Sigmoid colon (tissue), 7 donors: ENCODE results near the gene VIPR2. TPM values are rescaled to one million over a fixed set of nuclear protein-coding genes. Genes with fewer than 3 reads are reported as not detected.

Source experiments
- DNase-seq: peaks from one replicate; pipeline ENCODE4 v3.0.0-alpha.2; 2019
- H3K27ac ChIP-seq, 4 donors: fragments of 200-600 bp; sonication (generic); one replicate each; pipeline ENCODE4 v1.5.1; 2016 to 2019; ENCODE audit warnings: mild to moderate bottlenecking in 1 of 4
- H3K27me3 ChIP-seq, 3 donors: fragments of 200-600 bp; sonication (generic); one replicate each; pipeline ENCODE4 v1.5.1; 2019; ENCODE audit warnings: mild to moderate bottlenecking in 1 of 3
- H3K36me3 ChIP-seq, 4 donors: fragments of 200-600 bp; sonication (generic); one replicate each; pipeline ENCODE4 v1.5.1; 2016 to 2019
- H3K4me1 ChIP-seq, 4 donors: fragments of 200-600 bp; sonication (generic); one replicate each; pipeline ENCODE4 v1.5.1; 2017 to 2019
- H3K4me3 ChIP-seq, 4 donors: fragments of 200-600 bp; sonication (generic); one replicate each; pipeline ENCODE4 v1.5.1; 2017 to 2019; ENCODE audit warnings: mild to moderate bottlenecking in 2 of 4, moderate library complexity in 1 of 4
- H3K9me3 ChIP-seq, 4 donors: fragments of 200-600 bp in 3 of 4; sonication (generic) in 3 of 4; one replicate each; pipeline versions ENCODE4 v1.5.1 to v1.6.1; 2013 to 2019
- EP300 ChIP-seq, 4 donors: sonication (generic); formaldehyde crosslinking; IDR thresholded peaks; one replicate each; pipeline ENCODE4 v1.6.1; 2017; ENCODE audit warnings: antibody characterized with exemption in 4 of 4
- POLR2A ChIP-seq, 2 donors: fragments of 450-650 bp; IDR thresholded peaks; one replicate each; pipeline ENCODE4 v1.6.1; 2016; ENCODE audit warnings: antibody characterized with exemption in 2 of 2, mild to moderate bottlenecking in 2 of 2, moderate library complexity in 2 of 2
- POLR2AphosphoS5 ChIP-seq, 4 donors: sonication (generic); formaldehyde crosslinking; IDR thresholded peaks; one replicate each; pipeline ENCODE4 v1.6.1; 2017; ENCODE audit warnings: antibody characterized with exemption in 4 of 4
- WGBS, 2 donors: extraction: QIAGEN DNeasy Blood & Tissue Kit; methylation state at CpG; one replicate each; pipeline ENCODE4 v1.1.7; 2013; 5-methylcytosine and 5-hydroxymethylcytosine counted together
- intact Hi-C: fragments of 100-400 bp; cut with DNase I; formaldehyde crosslinking; loops from one replicate; pipeline ENCODE4 v1.15.1; 2023
- polyA plus RNA-seq, 3 donors: library from polyadenylated mRNA; stranded (reverse); fragments of 200-250 nt; gene quantifications; one replicate each; pipeline ENCODE4 v1.2.3, GENCODE V29; 2013
- total RNA-seq, 4 donors: library from RNA; depleted of rRNA; stranded (reverse); fragments of >200 nt; gene quantifications; one replicate each; pipeline ENCODE4 v1.1.0, GENCODE V29; 2016
- TF ChIP-seq, protein P1 (sequence below), 4 experiments: fragments of 450-650 bp in 3 of 4; fragments of 200-600 bp in 1 of 4; IDR thresholded peaks; one replicate each; pipeline ENCODE4 v1.5.1; 2016 to 2019; ENCODE audit warnings: antibody characterized with exemption in 4 of 4, mild to moderate bottlenecking in 3 of 4, moderate library complexity in 2 of 4
- donor health status: healthy with polysubstance abuse.
- donor health status: Bipolar disorder and iron deficiency.
- donor health status: healthy.

Gene VIPR2
- total and polyA plus RNA-seq, 7 donors, result 0.23 to 21.4 (median 11.7) TPM

DNA sequence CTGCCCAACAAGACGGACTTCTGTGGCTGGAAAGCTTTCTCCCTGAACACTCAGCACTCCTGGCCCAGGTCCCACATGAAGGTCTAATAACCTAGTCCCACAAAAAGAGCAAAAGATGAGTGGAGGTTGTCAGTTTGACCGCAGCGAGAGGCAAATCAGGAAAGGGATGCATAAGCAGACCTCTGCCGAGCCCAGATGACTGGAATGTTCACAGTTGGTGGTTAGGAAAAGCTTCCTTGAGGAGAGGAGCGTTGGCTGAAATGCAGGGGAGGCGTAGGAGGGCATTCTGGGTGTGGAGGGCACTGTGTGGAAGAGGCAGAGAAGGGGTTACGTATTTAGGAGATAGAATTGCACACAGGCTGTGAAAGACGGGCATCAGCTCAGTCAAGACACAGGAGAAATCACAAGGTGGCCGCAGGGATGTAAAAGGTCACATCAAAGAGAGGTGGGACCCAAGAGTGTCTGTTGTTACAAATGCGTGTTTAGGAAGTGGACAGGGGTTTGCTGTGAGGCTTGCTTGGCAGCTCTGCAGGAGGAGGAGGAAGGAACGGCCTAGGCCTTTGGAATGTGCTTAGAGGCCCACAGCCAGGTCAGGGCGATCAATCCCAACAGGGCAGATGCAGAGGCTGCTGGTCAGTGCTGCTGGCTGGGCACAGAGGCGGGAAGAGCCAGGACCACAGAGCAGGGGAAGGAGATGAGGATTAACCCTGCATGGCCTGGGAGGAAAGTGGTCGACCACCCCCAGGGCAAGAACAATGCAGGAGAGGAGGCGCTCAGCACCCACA, 133.5 kb downstream of the VIPR2 start:
- TF ChIP-seq, protein P1, sequence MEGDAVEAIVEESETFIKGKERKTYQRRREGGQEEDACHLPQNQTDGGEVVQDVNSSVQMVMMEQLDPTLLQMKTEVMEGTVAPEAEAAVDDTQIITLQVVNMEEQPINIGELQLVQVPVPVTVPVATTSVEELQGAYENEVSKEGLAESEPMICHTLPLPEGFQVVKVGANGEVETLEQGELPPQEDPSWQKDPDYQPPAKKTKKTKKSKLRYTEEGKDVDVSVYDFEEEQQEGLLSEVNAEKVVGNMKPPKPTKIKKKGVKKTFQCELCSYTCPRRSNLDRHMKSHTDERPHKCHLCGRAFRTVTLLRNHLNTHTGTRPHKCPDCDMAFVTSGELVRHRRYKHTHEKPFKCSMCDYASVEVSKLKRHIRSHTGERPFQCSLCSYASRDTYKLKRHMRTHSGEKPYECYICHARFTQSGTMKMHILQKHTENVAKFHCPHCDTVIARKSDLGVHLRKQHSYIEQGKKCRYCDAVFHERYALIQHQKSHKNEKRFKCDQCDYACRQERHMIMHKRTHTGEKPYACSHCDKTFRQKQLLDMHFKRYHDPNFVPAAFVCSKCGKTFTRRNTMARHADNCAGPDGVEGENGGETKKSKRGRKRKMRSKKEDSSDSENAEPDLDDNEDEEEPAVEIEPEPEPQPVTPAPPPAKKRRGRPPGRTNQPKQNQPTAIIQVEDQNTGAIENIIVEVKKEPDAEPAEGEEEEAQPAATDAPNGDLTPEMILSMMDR (IDR thresholded peaks at IDR 0.05), result no peak
- Histone ChIP-seq H3K36me3 (no peaks in the 10 kb centered on the region), H3K4me3 (no peak overlapping the region), H3K4me1 (peaks cover 0 to 52% (median 51%) of the 10 kb centered on the region in 4 donors), H3K9me3 (no peaks in the 10 kb centered on the region), H3K27me3 (no peaks in the 10 kb centered on the region), H3K27ac (peak overlapping the region in 3 of 4 donors; percentile 82 to 85 (median 85))
- 87 to 89% methylated on average over 15 of the region's 15 CpGs for WGBS, 2 donors
- intact Hi-C loops, result loop anchor here (2.0 kb wide), 1 partner anchor 30 kb away; no protein-coding TSS in a partner anchor
- DNase-seq, result peak; percentile 42

DNA sequence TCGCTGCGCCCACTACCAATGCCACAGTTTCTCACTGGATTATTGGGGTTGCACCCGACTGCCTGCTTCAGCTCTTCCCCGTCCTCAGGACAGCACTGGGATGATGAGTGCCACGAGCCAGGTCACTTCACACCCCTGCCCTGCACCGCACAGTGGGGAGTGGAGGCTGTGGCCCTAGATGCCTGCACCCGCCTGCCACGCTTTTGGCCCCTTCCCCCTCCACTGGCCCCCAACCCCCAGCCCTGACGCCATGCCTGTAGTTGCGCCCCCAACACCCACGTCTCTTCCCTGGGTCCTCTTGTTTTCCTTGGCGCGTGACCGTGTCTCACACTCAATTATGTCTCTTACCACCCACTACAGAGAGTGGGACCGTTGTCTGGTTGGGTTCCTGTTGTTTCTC, 134.3 kb downstream of the VIPR2 start:
- no peak overlapping the region for H3K4me3 ChIP-seq
- TF ChIP-seq, protein P1 (IDR thresholded peaks at IDR 0.05), result no peak
- TF ChIP-seq POLR2AphosphoS5 (IDR thresholded peaks at IDR 0.05) (no peak), POLR2A (IDR thresholded peaks at IDR 0.05) (no peak), EP300 (IDR thresholded peaks at IDR 0.05) (no peak)
- no peaks in the 10 kb centered on the region for H3K9me3 ChIP-seq
- peak; percentile 50 for DNase-seq
- H3K4me1 ChIP-seq, result peaks cover 0 to 46% (median 44%) of the 10 kb centered on the region in 4 donors
- WGBS, 2 donors, result 92 to 93% methylated on average over 15 of the region's 15 CpGs
- no peaks in the 10 kb centered on the region for H3K36me3 ChIP-seq
- peak overlapping the region in 1 of 4 donors; percentile 82 for H3K27ac ChIP-seq
- no peaks in the 10 kb centered on the region for H3K27me3 ChIP-seq
- intact Hi-C loops, result loop anchor here (2.0 kb wide), 1 partner anchor 30 kb away; no protein-coding TSS in a partner anchor

DNA sequence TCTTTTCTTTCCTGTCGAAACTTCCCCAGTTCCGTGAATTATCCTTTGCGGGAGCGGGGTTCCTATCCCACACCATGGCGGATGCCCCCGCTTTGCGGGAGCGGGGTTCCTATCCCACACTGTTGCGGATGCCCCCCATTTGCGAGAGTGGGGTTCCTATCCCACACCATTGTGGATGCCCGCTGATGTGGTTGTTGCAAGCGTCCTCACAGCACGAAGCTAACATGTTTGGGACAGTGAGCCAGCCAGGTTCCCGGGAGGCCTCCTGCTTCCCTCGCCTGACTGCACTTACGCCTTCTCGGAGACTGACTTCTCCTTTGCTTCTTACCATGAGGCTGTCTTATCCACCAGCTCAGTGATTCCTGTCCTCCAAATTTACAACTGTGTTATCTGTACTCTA, 134.7 kb downstream of the VIPR2 start:
- Histone ChIP-seq H3K27ac (no peak overlapping the region), H3K4me1 (peaks cover 0 to 42% (median 39%) of the 10 kb centered on the region in 4 donors), H3K36me3 (no peaks in the 10 kb centered on the region), H3K9me3 (no peaks in the 10 kb centered on the region), H3K4me3 (no peak overlapping the region), H3K27me3 (no peaks in the 10 kb centered on the region)
- 90 to 95% methylated on average over 17 of the region's 17 CpGs for WGBS, 2 donors
- intact Hi-C loops, result loop anchor here (2.0 kb wide), 1 partner anchor 29 kb away; no protein-coding TSS in a partner anchor
- peak; percentile 51 for DNase-seq
- TF ChIP-seq POLR2A (IDR thresholded peaks at IDR 0.05) (no peak), EP300 (IDR thresholded peaks at IDR 0.05) (no peak), POLR2AphosphoS5 (IDR thresholded peaks at IDR 0.05) (no peak)
- TF ChIP-seq, protein P1 (IDR thresholded peaks at IDR 0.05), result no peak

DNA sequence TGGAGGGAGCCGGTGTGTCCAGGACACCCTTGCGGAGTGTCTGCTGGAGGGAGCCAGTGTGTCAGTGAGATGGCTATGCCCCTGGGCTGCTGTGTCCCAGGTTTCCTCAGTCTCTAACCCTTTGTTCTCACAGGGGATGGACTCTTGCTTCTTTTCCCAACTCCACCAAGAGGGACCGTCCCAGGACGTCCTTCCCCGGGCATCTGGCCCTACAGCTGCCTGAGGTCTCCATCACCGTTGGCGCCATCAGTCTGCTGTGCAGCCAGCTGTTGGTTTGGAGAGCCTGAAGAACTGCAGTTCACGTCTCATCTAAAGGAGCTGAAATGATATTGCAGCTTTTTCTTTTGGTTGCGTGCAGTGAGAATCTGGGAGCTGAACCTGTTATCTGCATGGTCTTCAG, 136.2 kb downstream of the VIPR2 start:
- peak; percentile 38 for DNase-seq
- intact Hi-C loops, result no loop called here
- H3K4me1 ChIP-seq, result peaks cover 0 to 26% (median 24%) of the 10 kb centered on the region in 4 donors
- WGBS, 2 donors, result 88% methylated on average over 9 of the region's 9 CpGs
- no peak overlapping the region for H3K4me3 ChIP-seq
- no peaks in the 10 kb centered on the region for H3K9me3 ChIP-seq
- H3K36me3 ChIP-seq, result no peaks in the 10 kb centered on the region
- no peak overlapping the region for H3K27ac ChIP-seq
- no peak for TF ChIP-seq POLR2AphosphoS5 (IDR thresholded peaks at IDR 0.05)
- TF ChIP-seq, protein P1 (IDR thresholded peaks at IDR 0.05), result no peak
- no peak for TF ChIP-seq POLR2A (IDR thresholded peaks at IDR 0.05)
- TF ChIP-seq EP300 (IDR thresholded peaks at IDR 0.05), result no peak
- H3K27me3 ChIP-seq, result no peaks in the 10 kb centered on the region
